Ascending aorta (tissue), 2 donors: ENCODE results near the gene SLC9A8. TPM values are rescaled to one million over a fixed set of nuclear protein-coding genes. Genes with fewer than 3 reads are reported as not detected.
A peak's percentile ranks its signal among the peaks of the same experiment; 100 is the strongest.

ENCODE experiments used
- DNase-seq, 2 donors: peaks; one replicate each; pipeline ENCODE4 v3.0.0-alpha.2; 2019; ENCODE audit warnings: low spot score in 2 of 2
- H3K27ac ChIP-seq, 2 donors: fragments of 200-600 bp; sonication (generic); one replicate each; pipeline ENCODE4 v1.5.1; 2016 to 2017; ENCODE audit warnings: mild to moderate bottlenecking in 1 of 2
- H3K27me3 ChIP-seq: fragments of 200-600 bp; sonication (generic); one replicate; pipeline ENCODE4 v1.5.1; 2017
- H3K36me3 ChIP-seq, 2 donors: fragments of 200-600 bp; sonication (generic); one replicate each; pipeline ENCODE4 v1.5.1; 2016
- H3K4me1 ChIP-seq, 2 donors: fragments of 200-600 bp; sonication (generic); one replicate each; pipeline ENCODE4 v1.5.1; 2016 to 2017; ENCODE audit warnings: mild to moderate bottlenecking in 1 of 2
- H3K4me3 ChIP-seq, 2 donors: fragments of 200-600 bp; sonication (generic); one replicate each; pipeline ENCODE4 v1.5.1; 2016 to 2017; ENCODE audit warnings: mild to moderate bottlenecking in 1 of 2
- H3K9me3 ChIP-seq, 2 donors: fragments of 200-600 bp; sonication (generic); one replicate each; pipeline ENCODE4 v1.5.1; 2016
- CTCF ChIP-seq, 3 experiments: fragments of 200-600 bp in 2 of 3; fragments of 450-650 bp in 1 of 3; sonication (generic) in 2 of 3; IDR thresholded peaks; one replicate each; pipeline ENCODE4 v1.5.1; 2016 to 2019; ENCODE audit warnings: antibody characterized with exemption in 3 of 3, mild to moderate bottlenecking in 1 of 3, moderate library complexity in 1 of 3
- intact Hi-C: fragments of 100-400 bp; cut with DNase I; formaldehyde crosslinking; loops from one replicate; pipeline ENCODE4 v1.15.1; 2023
- total RNA-seq: library from RNA; depleted of rRNA; stranded (reverse); fragments of >200 nt; gene quantifications from one replicate; pipeline ENCODE4 v1.1.0, GENCODE V29; 2016

Gene SLC9A8
- total RNA-seq, 1 donor from 2014 or later: 9.7 TPM

GRCh38 chr20:49838546-49838945, 25.9 kb downstream of the SLC9A8 start:
- Histone ChIP-seq H3K36me3 (no peaks in the 10 kb centered on the region), H3K4me1 (peaks cover under 1 to 11% of the 10 kb centered on the region in 2 donors), H3K9me3 (no peaks in the 10 kb centered on the region), H3K27me3 (no peaks in the 10 kb centered on the region), H3K4me3 (no peak overlapping the region), H3K27ac (peak overlapping the region; percentile 72 to 73)
- DNase-seq: no peak
- no peak for TF ChIP-seq CTCF (IDR thresholded peaks at IDR 0.05)
- intact Hi-C loops: no loop called here

GRCh38 chr20:49843139-49843538, 30.5 kb downstream of the SLC9A8 start:
- Histone ChIP-seq H3K9me3 (no peaks in the 10 kb centered on the region), H3K4me1 (peaks cover 4 to 17% of the 10 kb centered on the region in 2 donors), H3K36me3 (peaks cover 0 to 4% of the 10 kb centered on the region in 2 donors), H3K27ac (peak overlapping the region; percentile 21 to 61), H3K4me3 (no peak overlapping the region), H3K27me3 (no peaks in the 10 kb centered on the region)
- intact Hi-C loops: no loop called here
- TF ChIP-seq CTCF (IDR thresholded peaks at IDR 0.05): no peak
- DNase-seq: no peak

GRCh38 chr20:49843770-49844380, 31.2 kb downstream of the SLC9A8 start:
- no peak for DNase-seq
- Histone ChIP-seq H3K27me3 (no peaks in the 10 kb centered on the region), H3K4me1 (peaks cover 4 to 11% of the 10 kb centered on the region in 2 donors), H3K36me3 (peaks cover 3 to 4% of the 10 kb centered on the region in 2 donors), H3K9me3 (no peaks in the 10 kb centered on the region), H3K27ac (peak overlapping the region; percentile 21 to 61), H3K4me3 (no peak overlapping the region)
- no peak for TF ChIP-seq CTCF (IDR thresholded peaks at IDR 0.05)
- intact Hi-C loops: no loop called here

- H3K27ac ChIP-seq: peak overlapping the region; percentile 19 to 61
- H3K4me1 ChIP-seq: peaks cover 4 to 7% of the 10 kb centered on the region in 2 donors
- H3K4me3 ChIP-seq: no peak overlapping the region
- DNase-seq: no peak
- no peak for TF ChIP-seq CTCF (IDR thresholded peaks at IDR 0.05)
- H3K36me3 ChIP-seq: peaks cover 4 to 6% of the 10 kb centered on the region in 2 donors
- H3K9me3 ChIP-seq: no peaks in the 10 kb centered on the region
- intact Hi-C loops: loop anchor here (5.0 kb wide), 1 partner anchor 303 kb away; no protein-coding TSS in a partner anchor
- no peaks in the 10 kb centered on the region for H3K27me3 ChIP-seq
These were observed 32.4 kb downstream of the SLC9A8 start for GRCh38 chr20:49845060-49845459.

GRCh38 chr20:49846206-49846807, 33.7 kb downstream of the SLC9A8 start:
- TF ChIP-seq CTCF (IDR thresholded peaks at IDR 0.05): peak; percentile 40 to 68 (median 44)
- Histone ChIP-seq H3K4me3 (no peak overlapping the region), H3K27ac (no peak overlapping the region), H3K9me3 (no peaks in the 10 kb centered on the region), H3K36me3 (peaks cover 4 to 6% of the 10 kb centered on the region in 2 donors), H3K4me1 (peaks cover 8 to 17% of the 10 kb centered on the region in 2 donors), H3K27me3 (no peaks in the 10 kb centered on the region)
- intact Hi-C loops: loop anchor here (1.0 to 5.0 kb wide), 2 partner anchors 235 to 304 kb away; no protein-coding TSS in a partner anchor
- no peak for DNase-seq
